GM23248 (cell line): ENCODE data around the gene TACSTD2. TPM values are rescaled to one million over a fixed set of nuclear protein-coding genes. Genes with fewer than 3 reads are reported as not detected.

Experiments
- DNase-seq: peaks from one replicate; pipeline ENCODE4 v3.0.0-alpha.2; 2015
- H2AFZ ChIP-seq: fragments of 200-600 bp; sonication (generic); 2 replicates; pipeline ENCODE4 v1.6.1; 2016; ENCODE audit warnings: antibody characterized with exemption
- H3F3A ChIP-seq: fragments of 200-600 bp; sonication (generic); 2 replicates; pipeline ENCODE4 v1.6.1; 2016; ENCODE audit warnings: mild to moderate bottlenecking, antibody characterized with exemption, mixed run types; ENCODE audit not compliant: insufficient read depth
- H3K27ac ChIP-seq: fragments of 200-600 bp; sonication (generic); 2 replicates; pipeline ENCODE4 v1.5.1; 2016; ENCODE audit warnings: mild to moderate bottlenecking
- H3K27me3 ChIP-seq: fragments of 200-600 bp; sonication (generic); replicated peaks from 2 replicates; pipeline ENCODE4 v1.6.1; 2016; ENCODE audit warnings: mild to moderate bottlenecking; ENCODE audit not compliant: insufficient read depth
- H3K36me3 ChIP-seq: fragments of 200-600 bp; sonication (generic); 2 replicates; pipeline ENCODE4 v1.6.1; 2016; ENCODE audit warnings: low read depth, mild to moderate bottlenecking
- H3K4me1 ChIP-seq: fragments of 200-600 bp; sonication (generic); 2 replicates; pipeline ENCODE4 v1.6.1; 2016; ENCODE audit warnings: mild to moderate bottlenecking; ENCODE audit not compliant: insufficient read depth
- H3K4me2 ChIP-seq: fragments of 200-600 bp; sonication (generic); one replicate; pipeline ENCODE4 v1.6.1; 2016; ENCODE audit warnings: mild to moderate bottlenecking; ENCODE audit not compliant: unreplicated experiment
- H3K4me3 ChIP-seq: fragments of 200-600 bp; sonication (generic); 2 replicates; pipeline ENCODE4 v1.5.1; 2016; ENCODE audit warnings: mild to moderate bottlenecking
- H3K79me2 ChIP-seq: fragments of 200-600 bp; sonication (generic); 2 replicates; pipeline ENCODE4 v1.6.1; 2016; ENCODE audit warnings: mild to moderate bottlenecking; ENCODE audit not compliant: insufficient read depth
- H3K9ac ChIP-seq: fragments of 200-600 bp; sonication (generic); 2 replicates; pipeline ENCODE4 v1.6.1; 2016; ENCODE audit warnings: mild to moderate bottlenecking
- H3K9me2 ChIP-seq: fragments of 200-600 bp; sonication (generic); 2 replicates; pipeline ENCODE4 v1.6.1; 2016; ENCODE audit warnings: mixed run types, mild to moderate bottlenecking, moderate library complexity; ENCODE audit not compliant: insufficient read depth
- H3K9me3 ChIP-seq: fragments of 200-600 bp; sonication (generic); one replicate; pipeline ENCODE4 v1.6.1; 2017; ENCODE audit warnings: low read depth
- H4K20me1 ChIP-seq: fragments of 200-600 bp; sonication (generic); 2 replicates; pipeline ENCODE4 v1.6.0; 2016; ENCODE audit not compliant: insufficient read depth
- EZH2 ChIP-seq: fragments of 200-600 bp; sonication (generic); IDR thresholded peaks from 2 replicates; pipeline ENCODE4 v1.6.1; 2018; ENCODE audit warnings: antibody characterized with exemption, mild to moderate bottlenecking; ENCODE audit not compliant: insufficient read depth, poor library complexity, severe bottlenecking
- EZH2phosphoT487 ChIP-seq: fragments of 200-600 bp; sonication (generic); IDR thresholded peaks from 2 replicates; pipeline ENCODE4 v1.6.1; 2018; ENCODE audit warnings: antibody characterized with exemption, moderate library complexity, mild to moderate bottlenecking, low read depth; ENCODE audit not compliant: insufficient read depth
- WGBS, 2 experiments: methylation state at CpG; one replicate each; pipeline ENCODE4 v1.1.6; 2015 to 2017; ENCODE audit warnings: low lambda C conversion rate in 2 of 2, low coverage in 1 of 2; ENCODE audit errors: missing lambda C conversion rate in 2 of 2; 5-methylcytosine and 5-hydroxymethylcytosine counted together
- in situ Hi-C: fragments of 300-500 bp; cut with MboI; formaldehyde crosslinking; loops from 2 replicates; pipeline ENCODE4 v1.15.0; 2020
- polyA plus RNA-seq: library from polyadenylated mRNA; unstranded; fragments of >200 nt; fragmentation: Nextera tagmentation; extraction: Ambion mirVana; gene quantifications from 2 replicates; pipeline ENCODE4 v1.2.1, GENCODE V29; 2016
- total RNA-seq: library from RNA; depleted of rRNA; stranded (reverse); fragments of >200 nt; shearing (Covaris generic); gene quantifications from 2 replicates; pipeline ENCODE4 v1.2.3, GENCODE V29; 2014

TACSTD2 gene
- total and polyA plus RNA-seq, 2 experiments from 2014 or later = 1.5 to 1.8 TPM

DNA sequence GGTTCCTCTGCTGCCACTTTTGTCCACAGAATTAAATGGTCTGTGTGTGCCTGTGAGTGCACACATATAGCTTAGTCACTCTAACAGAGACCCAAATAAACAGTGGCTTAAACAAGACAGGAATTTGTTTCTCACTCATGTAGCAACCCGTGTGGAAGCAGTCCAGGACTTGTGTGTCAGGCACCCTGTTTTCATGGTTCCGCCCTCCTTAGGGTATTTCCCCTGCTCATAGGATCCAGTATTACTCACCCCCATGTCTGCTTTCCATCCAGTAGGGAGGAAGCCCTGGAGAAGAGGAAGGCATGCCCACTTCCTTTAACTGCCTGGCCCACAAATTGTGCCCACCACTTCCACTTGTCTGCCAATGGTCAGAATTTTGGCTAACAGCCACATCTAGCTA is 41.3 kb upstream of the TACSTD2 start:
- no peak for TF ChIP-seq EZH2
- TF ChIP-seq EZH2phosphoT487 = 0 out of 2 replicates have a peak, but pooled peaks have one; percentile 42
- Histone ChIP-seq H3K27ac (peak overlapping the region; percentile 69), H3F3A (peaks cover 14% of the 10 kb centered on the region; the same call in 1 of the 2 replicates), H3K9me3 (no peaks in the 10 kb centered on the region), H3K4me3 (no peak overlapping the region), H3K4me2 (peak overlapping the region; percentile 59), H3K9ac (0 out of 2 replicates have a peak overlapping the region, but pooled peaks have one; percentile 29), H4K20me1 (no peaks in the 10 kb centered on the region), H3K4me1 (peaks cover 15% of the 10 kb centered on the region), H3K36me3 (no peaks in the 10 kb centered on the region), H3K79me2 (no peaks in the 10 kb centered on the region), H3K27me3 (no peaks in the 10 kb centered on the region), H2AFZ (no peak overlapping the region), H3K9me2 (no peaks in the 10 kb centered on the region)
- DNase-seq = peak; percentile 99
- 0% methylated on average over 2 of the region's 2 CpGs for WGBS, 2 experiments
- in situ Hi-C loops = no loop called here

DNA sequence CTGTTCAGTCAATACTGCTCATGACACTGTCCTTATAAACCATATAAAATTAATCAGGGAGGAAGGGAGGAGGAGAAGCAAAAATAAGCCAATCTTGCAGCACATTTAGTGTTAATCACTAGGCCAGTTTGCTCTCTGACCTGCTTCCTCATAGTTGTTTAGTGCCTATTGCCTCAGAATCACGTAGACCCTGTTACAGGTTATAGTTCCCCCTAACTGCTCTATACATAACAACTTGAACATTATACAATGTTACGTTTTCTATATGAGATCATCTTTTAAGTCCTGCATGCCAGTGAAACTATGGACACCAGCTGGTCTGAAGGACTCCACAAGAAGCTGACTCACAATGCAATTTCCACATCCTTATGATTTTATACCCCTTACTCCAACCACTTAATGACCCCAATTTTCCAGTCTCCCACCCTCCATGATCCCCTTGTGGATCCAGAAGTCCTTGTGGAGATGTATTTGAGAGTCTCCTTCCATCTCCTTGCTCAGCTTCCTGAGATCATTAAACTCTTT is 34.9 kb upstream of the TACSTD2 start:
- H2AFZ ChIP-seq = no peak overlapping the region
- H3K27ac ChIP-seq = no peak overlapping the region
- H3F3A ChIP-seq = peaks cover 3% of the 10 kb centered on the region; the same call in 1 of the 2 replicates
- no peaks in the 10 kb centered on the region for H3K9me2 ChIP-seq
- in situ Hi-C loops = no loop called here
- H3K4me1 ChIP-seq = 0 out of 2 replicates have a peak, but pooled peaks cover 4% of the 10 kb centered on the region
- no peaks in the 10 kb centered on the region for H4K20me1 ChIP-seq
- H3K36me3 ChIP-seq = no peaks in the 10 kb centered on the region
- H3K4me2 ChIP-seq = no peak overlapping the region
- H3K27me3 ChIP-seq = no peaks in the 10 kb centered on the region
- TF ChIP-seq EZH2phosphoT487 = no peak
- no peak for TF ChIP-seq EZH2
- WGBS, 2 experiments = 30 to 44% methylated on average over 2 of the region's 2 CpGs
- H3K9ac ChIP-seq = no peak overlapping the region
- H3K9me3 ChIP-seq = no peaks in the 10 kb centered on the region
- H3K79me2 ChIP-seq = no peaks in the 10 kb centered on the region
- no peak overlapping the region for H3K4me3 ChIP-seq
- no peak for DNase-seq

DNA sequence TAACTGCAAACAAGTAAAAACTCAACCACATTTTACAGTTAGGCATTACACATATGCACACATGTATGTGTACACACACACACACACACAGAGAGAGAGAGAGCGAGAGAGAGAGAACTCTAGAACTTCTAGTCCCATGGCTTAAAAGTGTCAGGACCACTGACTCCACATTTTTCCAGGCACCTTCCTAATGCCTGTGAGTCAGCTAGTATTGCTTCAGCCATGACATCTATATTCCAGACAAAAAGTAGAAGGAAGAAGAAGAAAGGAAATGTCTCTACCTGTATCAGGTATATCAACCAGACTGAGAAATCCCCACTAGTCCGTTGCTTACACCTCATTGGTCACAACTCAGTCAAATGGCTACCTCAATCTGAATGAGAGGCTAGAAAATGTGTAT is 31.9 kb upstream of the TACSTD2 start:
- H3F3A ChIP-seq = peaks cover 3% of the 10 kb centered on the region; the same call in 1 of the 2 replicates
- no peaks in the 10 kb centered on the region for H4K20me1 ChIP-seq
- H3K9me2 ChIP-seq = no peaks in the 10 kb centered on the region
- no peak for TF ChIP-seq EZH2
- TF ChIP-seq EZH2phosphoT487 = no peak
- H3K27ac ChIP-seq = no peak overlapping the region
- DNase-seq = no peak
- peaks cover 5% of the 10 kb centered on the region for H3K9me3 ChIP-seq
- no peaks in the 10 kb centered on the region for H3K27me3 ChIP-seq
- no peak overlapping the region for H3K9ac ChIP-seq
- no peak overlapping the region for H3K4me2 ChIP-seq
- H3K36me3 ChIP-seq = no peaks in the 10 kb centered on the region
- no peak overlapping the region for H3K4me3 ChIP-seq
- 0 out of 2 replicates have a peak, but pooled peaks cover 4% of the 10 kb centered on the region for H3K4me1 ChIP-seq
- H2AFZ ChIP-seq = no peak overlapping the region
- H3K79me2 ChIP-seq = no peaks in the 10 kb centered on the region
- in situ Hi-C loops = no loop called here
- 51 to 59% methylated on average over 2 of the region's 2 CpGs for WGBS, 2 experiments

DNA sequence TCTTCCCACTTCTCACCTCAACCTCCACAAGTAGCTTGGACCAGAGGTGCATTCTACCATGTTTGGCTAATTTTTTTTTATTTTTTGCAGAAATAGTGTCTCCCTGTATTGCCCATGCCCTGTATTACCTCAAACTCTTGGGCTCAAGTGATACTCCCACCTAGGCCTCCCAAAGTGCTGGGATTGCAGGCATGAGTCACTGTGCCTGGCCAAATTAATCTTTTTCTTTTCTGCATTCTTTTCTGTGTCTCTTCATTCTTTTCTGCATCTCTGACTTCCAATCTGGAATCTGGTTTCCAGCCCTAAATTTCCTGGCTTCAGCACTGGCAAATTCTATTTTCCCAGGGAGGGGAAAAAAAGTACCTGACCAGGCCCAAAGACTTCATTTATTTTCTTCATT is 31.2 kb upstream of the TACSTD2 start:
- no peak overlapping the region for H3K4me3 ChIP-seq
- no peaks in the 10 kb centered on the region for H3K79me2 ChIP-seq
- no peak overlapping the region for H2AFZ ChIP-seq
- DNase-seq = no peak
- no peaks in the 10 kb centered on the region for H4K20me1 ChIP-seq
- H3K9me2 ChIP-seq = no peaks in the 10 kb centered on the region
- no peak for TF ChIP-seq EZH2phosphoT487
- no peak for TF ChIP-seq EZH2
- H3K27me3 ChIP-seq = no peaks in the 10 kb centered on the region
- H3K27ac ChIP-seq = no peak overlapping the region
- no peaks in the 10 kb centered on the region for H3K36me3 ChIP-seq
- peaks cover 3% of the 10 kb centered on the region; the same call in 1 of the 2 replicates for H3F3A ChIP-seq
- in situ Hi-C loops = no loop called here
- H3K9me3 ChIP-seq = peaks cover 5% of the 10 kb centered on the region
- no peak overlapping the region for H3K9ac ChIP-seq
- 0 out of 2 replicates have a peak, but pooled peaks cover 4% of the 10 kb centered on the region for H3K4me1 ChIP-seq
- no peak overlapping the region for H3K4me2 ChIP-seq
